GM12872 (cell line): ENCODE results near the gene ACAT2.

ENCODE experiments used
- TF ChIP-seq, protein P1 (sequence below): IDR thresholded peaks from 3 replicates; pipeline ENCODE4 v1.5.1; 2011; ENCODE audit warnings: low read depth, mild to moderate bottlenecking, low read length, moderate library complexity; ENCODE audit not compliant: insufficient read depth

Gene ACAT2

DNA sequence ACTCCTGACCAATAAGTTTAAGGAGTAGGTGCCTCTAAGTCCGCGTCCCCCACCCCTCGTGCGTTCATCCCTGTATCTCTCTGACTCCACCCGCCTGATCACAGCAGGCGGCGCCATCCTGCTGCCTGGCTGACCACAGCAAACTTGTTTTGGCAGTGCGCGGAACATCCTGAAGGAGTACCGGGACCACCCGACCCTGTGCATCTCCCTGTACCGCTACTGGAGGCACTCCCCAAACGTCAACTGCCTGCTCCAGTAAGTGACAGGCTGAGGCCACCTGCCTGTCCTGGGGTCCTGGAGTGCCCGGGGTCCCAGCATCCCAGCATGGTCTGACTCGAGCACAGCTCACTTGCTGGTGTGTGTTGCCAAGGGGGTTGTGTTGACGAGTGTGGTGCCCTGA, 57.3 kb downstream of the ACAT2 start:
- TF ChIP-seq, protein P1, sequence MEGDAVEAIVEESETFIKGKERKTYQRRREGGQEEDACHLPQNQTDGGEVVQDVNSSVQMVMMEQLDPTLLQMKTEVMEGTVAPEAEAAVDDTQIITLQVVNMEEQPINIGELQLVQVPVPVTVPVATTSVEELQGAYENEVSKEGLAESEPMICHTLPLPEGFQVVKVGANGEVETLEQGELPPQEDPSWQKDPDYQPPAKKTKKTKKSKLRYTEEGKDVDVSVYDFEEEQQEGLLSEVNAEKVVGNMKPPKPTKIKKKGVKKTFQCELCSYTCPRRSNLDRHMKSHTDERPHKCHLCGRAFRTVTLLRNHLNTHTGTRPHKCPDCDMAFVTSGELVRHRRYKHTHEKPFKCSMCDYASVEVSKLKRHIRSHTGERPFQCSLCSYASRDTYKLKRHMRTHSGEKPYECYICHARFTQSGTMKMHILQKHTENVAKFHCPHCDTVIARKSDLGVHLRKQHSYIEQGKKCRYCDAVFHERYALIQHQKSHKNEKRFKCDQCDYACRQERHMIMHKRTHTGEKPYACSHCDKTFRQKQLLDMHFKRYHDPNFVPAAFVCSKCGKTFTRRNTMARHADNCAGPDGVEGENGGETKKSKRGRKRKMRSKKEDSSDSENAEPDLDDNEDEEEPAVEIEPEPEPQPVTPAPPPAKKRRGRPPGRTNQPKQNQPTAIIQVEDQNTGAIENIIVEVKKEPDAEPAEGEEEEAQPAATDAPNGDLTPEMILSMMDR, result no peak

- TF ChIP-seq, protein P1, result no peak
Observed at GRCh38 chr6:159819932-159820640, 58.2 kb downstream of the ACAT2 start.

- TF ChIP-seq, protein P1, result no peak
Observed at GRCh38 chr6:159821122-159821521, 59.3 kb downstream of the ACAT2 start.

DNA sequence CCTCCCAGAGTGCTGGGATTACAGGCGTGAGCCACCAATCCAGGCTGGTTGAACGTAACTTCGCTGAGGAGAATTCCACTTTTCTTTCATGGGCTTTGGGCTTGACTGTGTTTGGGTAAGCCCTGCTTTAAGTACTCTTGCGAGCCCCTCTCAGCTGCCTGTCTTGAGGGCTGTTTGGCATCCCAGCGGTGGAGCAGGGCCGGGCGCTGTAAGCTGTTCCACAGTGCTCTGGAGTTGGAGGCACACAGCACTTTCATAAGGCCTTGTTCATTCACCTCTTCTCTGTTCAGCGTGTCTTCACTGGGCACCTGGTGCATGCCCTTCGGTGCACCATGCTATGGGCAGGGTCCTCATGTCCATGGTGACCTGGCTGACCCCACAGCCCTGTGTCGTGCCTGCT, 59.9 kb downstream of the ACAT2 start:
- TF ChIP-seq, protein P1, result no peak

- TF ChIP-seq, protein P1, result no peak
Observed at GRCh38 chr6:159823953-159824352, 62.1 kb downstream of the ACAT2 start.

GRCh38 chr6:159826004-159826403, 64.2 kb downstream of the ACAT2 start:
- TF ChIP-seq, protein P1, result no peak

- TF ChIP-seq, protein P1, result no peak
Observed at GRCh38 chr6:159826968-159827647, 65.3 kb downstream of the ACAT2 start.
